HAP-1 (cell line): ENCODE data around the gene JAGN1.
"Not testable (repeated sequence)": the region's sequence is repeated elsewhere in the genome, so short reads cannot be mapped to it uniquely, and the experiment has no call there.

Experiments used
- DNase-seq, 2 experiments: peaks; one replicate each; pipeline ENCODE4 v3.0.0-alpha.2; 2016 to 2020; ENCODE audit warnings: low spot score in 2 of 2
- H3K27me3 ChIP-seq: fragments of 250-450 bp; sonication (Bioruptor Pico); 2 replicates; pipeline ENCODE4 v1.5.1; 2020; ENCODE audit warnings: low read depth, mild to moderate bottlenecking, moderate library complexity
- H3K36me3 ChIP-seq: fragments of 250-450 bp; sonication (Bioruptor Pico); replicated peaks from 2 replicates; pipeline ENCODE4 v1.5.1; 2020; ENCODE audit warnings: mild to moderate bottlenecking
- H3K4me1 ChIP-seq: fragments of 250-450 bp; sonication (Bioruptor Pico); 2 replicates; pipeline ENCODE4 v1.5.1; 2020; ENCODE audit warnings: mild to moderate bottlenecking
- H3K4me3 ChIP-seq: fragments of 250-450 bp; sonication (Bioruptor Pico); 2 replicates; pipeline ENCODE4 v1.5.1; 2020; ENCODE audit warnings: mild to moderate bottlenecking, moderate library complexity
- H3K9me3 ChIP-seq: fragments of 250-450 bp; sonication (Bioruptor Pico); 2 replicates; pipeline ENCODE4 v1.5.1; 2020; ENCODE audit warnings: mild to moderate bottlenecking, moderate library complexity
- in situ Hi-C: fragments of 300-500 bp; cut with MboI; formaldehyde crosslinking; loops from 3 replicates; pipeline ENCODE4 v1.14.3; 2020; ENCODE audit warnings: low sequenced_read_pairs, inconsistent platforms, mixed read lengths

JAGN1 gene

GRCh38 chr3:9878700-9879099 lies 11.7 kb upstream of the JAGN1 start:
- H3K4me1 ChIP-seq = no peaks in the 10 kb centered on the region
- no peak overlapping the region for H3K4me3 ChIP-seq
- no peak for DNase-seq
- H3K36me3 ChIP-seq = no peaks in the 10 kb centered on the region
- no peaks in the 10 kb centered on the region for H3K27me3 ChIP-seq
- no peaks in the 10 kb centered on the region for H3K9me3 ChIP-seq
- in situ Hi-C loops = no loop called here

- Histone ChIP-seq H3K4me1 (no peaks in the 10 kb centered on the region), H3K4me3 (no peak within 1 kb of the TSS), H3K9me3 (no peaks in the 10 kb centered on the region), H3K27me3 (no peaks in the 10 kb centered on the region), H3K36me3 (no peaks in the 10 kb centered on the region)
- DNase-seq = no peak
- in situ Hi-C loops = no loop called here
These were observed 10.4 kb upstream of the JAGN1 start, which contains the start of gene CIDEC for GRCh38 chr3:9879830-9880549. TSS of gene CIDEC (minus strand) at chr3:9880253. CDS start at chr3:9878486, 1,767 bp downstream.

- Histone ChIP-seq H3K36me3 (no peaks in the 10 kb centered on the region), H3K4me3 (no peak overlapping the region), H3K4me1 (no peaks in the 10 kb centered on the region), H3K9me3 (no peaks in the 10 kb centered on the region), H3K27me3 (no peaks in the 10 kb centered on the region)
- no peak for DNase-seq
- in situ Hi-C loops = no loop called here
These were observed 9.0 kb upstream of the JAGN1 start for GRCh38 chr3:9881441-9881840.

GRCh38 chr3:9883706-9884554 lies 6.5 kb upstream of the JAGN1 start:
- Histone ChIP-seq H3K27me3 (no peaks in the 10 kb centered on the region), H3K9me3 (no peaks in the 10 kb centered on the region), H3K36me3 (no peaks in the 10 kb centered on the region), H3K4me3 (no peak overlapping the region), H3K4me1 (no peaks in the 10 kb centered on the region)
- in situ Hi-C loops = no loop called here
- no peak for DNase-seq

- no peak overlapping the region for H3K4me3 ChIP-seq
- H3K9me3 ChIP-seq = no peaks in the 10 kb centered on the region
- in situ Hi-C loops = no loop called here
- H3K4me1 ChIP-seq = no peaks in the 10 kb centered on the region
- H3K36me3 ChIP-seq = no peaks in the 10 kb centered on the region
- no peak for DNase-seq
- no peaks in the 10 kb centered on the region for H3K27me3 ChIP-seq
These were observed 5.8 kb upstream of the JAGN1 start for GRCh38 chr3:9884555-9885165.

GRCh38 chr3:9886328-9886727 lies 4.1 kb upstream of the JAGN1 start:
- Histone ChIP-seq H3K36me3 (no peaks in the 10 kb centered on the region), H3K4me1 (peaks cover 2% of the 10 kb centered on the region; the same call in 1 of the 2 replicates), H3K9me3 (no peaks in the 10 kb centered on the region), H3K4me3 (no peak overlapping the region), H3K27me3 (no peaks in the 10 kb centered on the region)
- DNase-seq = no peak
- in situ Hi-C loops = no loop called here

GRCh38 chr3:9887480-9887879 lies 2.9 kb upstream of the JAGN1 start:
- Histone ChIP-seq H3K36me3 (peaks cover 7% of the 10 kb centered on the region), H3K27me3 (no peaks in the 10 kb centered on the region), H3K4me3 (no peak overlapping the region), H3K9me3 (no peaks in the 10 kb centered on the region), H3K4me1 (peaks cover 6% of the 10 kb centered on the region)
- DNase-seq = no peak
- in situ Hi-C loops = no loop called here

- no peak for DNase-seq
- Histone ChIP-seq H3K27me3 (no peaks in the 10 kb centered on the region), H3K4me1 (peaks cover 6% of the 10 kb centered on the region), H3K9me3 (no peaks in the 10 kb centered on the region), H3K36me3 (peaks cover 17% of the 10 kb centered on the region), H3K4me3 (no peak overlapping the region)
- in situ Hi-C loops = no loop called here
These were observed 1.9 kb upstream of the JAGN1 start for GRCh38 chr3:9888540-9888939.

- Histone ChIP-seq H3K27me3 (no peaks in the 10 kb centered on the region), H3K4me3 (no peak overlapping the region), H3K9me3 (no peaks in the 10 kb centered on the region), H3K36me3 (peaks cover 22% of the 10 kb centered on the region), H3K4me1 (peaks cover 6% of the 10 kb centered on the region)
- in situ Hi-C loops = no loop called here
- no peak for DNase-seq
These were observed 1.0 kb upstream of the JAGN1 start for GRCh38 chr3:9889405-9889804.

GRCh38 chr3:9891072-9891622 lies 737 bp downstream of the JAGN1 start:
- Histone ChIP-seq H3K4me3 (peak overlapping the region; percentile 97), H3K9me3 (no peaks in the 10 kb centered on the region), H3K27me3 (no peaks in the 10 kb centered on the region), H3K36me3 (peaks cover 25% of the 10 kb centered on the region), H3K4me1 (peaks cover 6% of the 10 kb centered on the region)
- in situ Hi-C loops = no loop called here
- no peak for DNase-seq

- H3K9me3 ChIP-seq = no peaks in the 10 kb centered on the region
- H3K27me3 ChIP-seq = no peaks in the 10 kb centered on the region
- H3K4me1 ChIP-seq = peaks cover 6% of the 10 kb centered on the region
- in situ Hi-C loops = no loop called here
- no peak overlapping the region for H3K4me3 ChIP-seq
- H3K36me3 ChIP-seq = peaks cover 25% of the 10 kb centered on the region
- DNase-seq = no peak
These were observed 3.3 kb downstream of the JAGN1 start for GRCh38 chr3:9893739-9894138.

GRCh38 chr3:9895715-9896114 lies 5.3 kb downstream of the JAGN1 start:
- H3K27me3 ChIP-seq, H3K4me1 ChIP-seq, H3K4me3 ChIP-seq, H3K9me3 ChIP-seq, DNase-seq, in situ Hi-C loops: not testable (repeated sequence)
- peaks cover 25% of the 10 kb centered on the region for H3K36me3 ChIP-seq

GRCh38 chr3:9896755-9897407 lies 6.5 kb downstream of the JAGN1 start:
- in situ Hi-C loops, H3K4me3 ChIP-seq, DNase-seq, H3K4me1 ChIP-seq, H3K27me3 ChIP-seq, H3K9me3 ChIP-seq: not testable (repeated sequence)
- peaks cover 22% of the 10 kb centered on the region for H3K36me3 ChIP-seq
